Suprapubic skin (tissue), 4 donors: ENCODE measurements around the gene NADSYN1.

Experiments
- CTCF ChIP-seq, 2 donors: fragments of 200-600 bp in 1 of 2; fragments of 450-650 bp in 1 of 2; sonication (generic) in 1 of 2; IDR thresholded peaks; one replicate each; pipeline ENCODE4 v1.5.1; 2016 to 2019; ENCODE audit warnings: antibody characterized with exemption in 2 of 2, mild to moderate bottlenecking in 1 of 2, moderate library complexity in 1 of 2
- EP300 ChIP-seq: sonication (generic); formaldehyde crosslinking; IDR thresholded peaks from one replicate; pipeline ENCODE4 v1.6.1; 2017; ENCODE audit warnings: antibody characterized with exemption
- POLR2A ChIP-seq, 2 donors: fragments of 450-650 bp; IDR thresholded peaks; one replicate each; pipeline ENCODE4 v1.6.1; 2017; ENCODE audit warnings: antibody characterized with exemption in 2 of 2, mild to moderate bottlenecking in 2 of 2, moderate library complexity in 2 of 2
- POLR2AphosphoS5 ChIP-seq, 3 donors: sonication (generic); formaldehyde crosslinking; IDR thresholded peaks; one replicate each; pipeline ENCODE4 v1.6.1; 2017; ENCODE audit warnings: antibody characterized with exemption in 3 of 3

DNA sequence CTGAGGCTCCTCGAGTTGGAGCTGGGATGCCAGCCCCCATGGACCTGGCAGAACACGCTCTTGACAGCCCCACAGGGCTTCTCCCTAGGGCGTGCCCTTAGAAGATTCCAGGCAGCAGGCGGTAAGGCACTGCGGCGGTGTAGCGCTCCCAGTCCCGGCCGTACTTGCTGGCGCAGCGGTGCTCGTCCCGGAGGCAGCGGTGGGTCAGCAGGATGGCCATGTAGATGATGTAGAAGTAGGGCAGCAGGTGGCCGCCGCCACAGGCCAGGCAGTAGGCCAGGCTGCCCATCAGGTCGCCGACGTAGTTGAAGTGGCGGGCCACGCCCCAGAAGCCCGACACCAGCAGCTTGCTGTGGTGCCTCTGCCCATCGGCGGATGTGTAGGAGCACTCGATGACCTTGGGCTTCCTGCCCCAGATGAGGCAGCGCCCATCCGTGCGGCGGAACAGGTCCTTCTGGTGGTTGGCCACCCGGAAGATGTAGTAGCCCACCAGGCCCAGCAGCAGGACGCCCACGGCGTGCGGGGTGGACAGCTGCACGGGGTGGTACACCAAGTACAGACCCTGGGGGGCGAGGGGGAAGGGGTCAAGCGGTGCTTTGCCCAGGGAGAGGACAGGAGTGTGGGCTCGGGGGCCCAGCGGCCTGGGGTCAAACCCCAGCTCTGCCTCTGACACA is 17.6 kb upstream of the NADSYN1 start:
- TF ChIP-seq POLR2A (IDR thresholded peaks at IDR 0.05) (no peak), POLR2AphosphoS5 (IDR thresholded peaks at IDR 0.05) (no peak), CTCF (IDR thresholded peaks at IDR 0.05) (no peak), EP300 (no peak)
